GM19455 (cell line): ENCODE data around the gene ZDHHC13.
"Not testable (repeated sequence)": the region's sequence is repeated elsewhere in the genome, so short reads cannot be mapped to it uniquely, and the experiment has no call there.

Source experiments
- ATAC-seq: cut with Tn5 transposase; IDR thresholded peaks from one replicate; pipeline ENCODE4 v1.9.1; 2021; ENCODE audit not compliant: unreplicated experiment

The ZDHHC13 gene

GRCh38 chr11:19099093-19099492, 17.9 kb upstream of the ZDHHC13 start:
- no peak for ATAC-seq

GRCh38 chr11:19100885-19101284, 16.1 kb upstream of the ZDHHC13 start:
- ATAC-seq: no peak

GRCh38 chr11:19101796-19102520, 15.0 kb upstream of the ZDHHC13 start:
- no peak for ATAC-seq

- no peak for ATAC-seq
Measured at GRCh38 chr11:19102521-19102900, 14.5 kb upstream of the ZDHHC13 start.

- no peak for ATAC-seq
Measured at GRCh38 chr11:19105011-19105410, 12.0 kb upstream of the ZDHHC13 start.

- ATAC-seq: no peak
Measured at GRCh38 chr11:19107125-19107524, 9.8 kb upstream of the ZDHHC13 start.

GRCh38 chr11:19110295-19110694, 6.7 kb upstream of the ZDHHC13 start:
- no peak for ATAC-seq

GRCh38 chr11:19111809-19112208, 5.2 kb upstream of the ZDHHC13 start:
- no peak for ATAC-seq

GRCh38 chr11:19116276-19116970, 545 bp upstream of the ZDHHC13 start:
- no peak for ATAC-seq

GRCh38 chr11:19117760-19118097, 761 bp downstream of the ZDHHC13 start:
- no peak for ATAC-seq

GRCh38 chr11:19121646-19122045, 4.7 kb downstream of the ZDHHC13 start:
- no peak for ATAC-seq

- no peak for ATAC-seq
Measured at GRCh38 chr11:19122960-19123615, 6.1 kb downstream of the ZDHHC13 start.

GRCh38 chr11:19126562-19127325, 9.8 kb downstream of the ZDHHC13 start:
- not testable (repeated sequence) for ATAC-seq

- no peak for ATAC-seq
Measured at GRCh38 chr11:19134004-19134403, 17.0 kb downstream of the ZDHHC13 start.

- ATAC-seq: not testable (repeated sequence)
Measured at GRCh38 chr11:19136884-19137283, 19.9 kb downstream of the ZDHHC13 start.

- no peak for ATAC-seq
Measured at GRCh38 chr11:19145319-19145718, 28.4 kb downstream of the ZDHHC13 start.

- no peak for ATAC-seq
Measured at GRCh38 chr11:19156892-19157291, 39.9 kb downstream of the ZDHHC13 start.

GRCh38 chr11:19160847-19161246, 43.9 kb downstream of the ZDHHC13 start:
- ATAC-seq: no peak

GRCh38 chr11:19161651-19162050, 44.7 kb downstream of the ZDHHC13 start:
- ATAC-seq: no peak

- ATAC-seq: no peak
Measured at GRCh38 chr11:19162951-19163505, 46.1 kb downstream of the ZDHHC13 start.

- no peak for ATAC-seq
Measured at GRCh38 chr11:19163617-19164016, 46.6 kb downstream of the ZDHHC13 start.
